Activated CD8-positive, alpha-beta T cell treated with anti-CD3 and anti-CD28 coated beads, Interleukin-2, amount 10 ng/mL, durations not matched to agents 7 days and 5 days (primary cell): ENCODE data around the gene WWOX. TPM values are rescaled to one million over a fixed set of nuclear protein-coding genes. Genes with fewer than 3 reads are reported as not detected.
"Not testable (repeated sequence)": the region's sequence is repeated elsewhere in the genome, so short reads cannot be mapped to it uniquely, and the experiment has no call there.

ENCODE experiments used
- ATAC-seq: fragments of 150-1000 bp; cut with Tn5 transposase; one replicate; pipeline ENCODE4 v1.10.0; 2021; ENCODE audit warnings: moderate library complexity
- CTCF ChIA-PET: fragments of 350-600 bp; sonication (Branson Sonifier 250); formaldehyde crosslinking; loops from one replicate; lab custom pipeline; 2021; ENCODE audit warnings: antibody characterized with exemption; lab: Charles Lee
- POLR2A ChIA-PET: fragments of 350-600 bp; sonication (Branson Sonifier 250); formaldehyde crosslinking; loops from one replicate; lab custom pipeline; 2021; ENCODE audit warnings: antibody characterized with exemption; lab: Charles Lee
- DNase-seq: peaks from one replicate; pipeline ENCODE4 v3.0.0-alpha.2; 2020
- H3K27ac Mint-ChIP-seq: one replicate; pipeline ENCODE4 v1.8.0; 2021; ENCODE audit warnings: mild to moderate bottlenecking, mixed read lengths
- H3K27me3 Mint-ChIP-seq: one replicate; pipeline ENCODE4 v1.8.0; 2021; ENCODE audit warnings: low read depth, mixed read lengths
- H3K36me3 Mint-ChIP-seq: one replicate; pipeline ENCODE4 v1.8.0; 2021; ENCODE audit warnings: low read depth, mixed read lengths
- H3K4me1 Mint-ChIP-seq: one replicate; pipeline ENCODE4 v1.8.0; 2021; ENCODE audit warnings: low read depth, mixed read lengths
- H3K4me3 Mint-ChIP-seq: one replicate; pipeline ENCODE4 v1.8.0; 2021; ENCODE audit warnings: mild to moderate bottlenecking, mixed read lengths
- H3K9me3 Mint-ChIP-seq: one replicate; pipeline ENCODE4 v1.8.0; 2022; ENCODE audit warnings: mixed read lengths; ENCODE audit not compliant: insufficient read depth
- total RNA-seq, 2 experiments: library from RNA; stranded (reverse); gene quantifications; one replicate each; pipeline ENCODE4 v1.2.3, GENCODE V29; 2021

WWOX gene
- total RNA-seq, 2 experiments from 2014 or later: 34.4 to 34.9 TPM

DNA sequence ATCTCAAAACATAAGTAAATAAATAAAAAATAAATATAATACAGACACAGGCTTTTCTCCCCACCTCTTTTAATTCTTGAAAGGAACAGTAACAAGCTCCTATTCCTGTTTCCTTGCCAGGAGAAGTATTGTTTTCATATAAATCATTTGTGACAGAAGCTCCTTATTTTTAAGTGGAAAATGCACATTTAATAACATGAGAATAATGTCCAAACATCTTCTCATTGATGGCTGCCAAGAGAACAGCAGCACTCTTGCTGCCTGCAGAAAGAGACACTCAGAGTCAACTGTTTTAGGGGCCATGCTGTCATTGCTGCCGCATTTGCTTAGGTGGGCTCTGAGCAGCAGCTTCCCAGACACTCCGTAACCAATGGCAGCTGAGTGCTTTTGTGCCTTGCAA lies 580.1 kb downstream of the WWOX start:
- POLR2A ChIA-PET: no interaction called here
- peaks cover 4% of the 10 kb centered on the region for H3K4me1 Mint-ChIP-seq
- no peaks in the 10 kb centered on the region for H3K27me3 Mint-ChIP-seq
- H3K27ac Mint-ChIP-seq: no peak overlapping the region
- H3K9me3 Mint-ChIP-seq: no peaks in the 10 kb centered on the region
- ATAC-seq: no peak
- DNase-seq: no peak
- no peaks in the 10 kb centered on the region for H3K36me3 Mint-ChIP-seq
- CTCF ChIA-PET: no interaction called here
- H3K4me3 Mint-ChIP-seq: no peak overlapping the region

GRCh38 chr16:78681743-78682142 lies 582.3 kb downstream of the WWOX start:
- DNase-seq: no peak
- no peaks in the 10 kb centered on the region for H3K9me3 Mint-ChIP-seq
- POLR2A ChIA-PET: no interaction called here
- H3K4me3 Mint-ChIP-seq: no peak overlapping the region
- CTCF ChIA-PET: no interaction called here
- H3K36me3 Mint-ChIP-seq: no peaks in the 10 kb centered on the region
- H3K27ac Mint-ChIP-seq: no peak overlapping the region
- peaks cover 4% of the 10 kb centered on the region for H3K4me1 Mint-ChIP-seq
- no peak for ATAC-seq
- H3K27me3 Mint-ChIP-seq: no peaks in the 10 kb centered on the region

DNA sequence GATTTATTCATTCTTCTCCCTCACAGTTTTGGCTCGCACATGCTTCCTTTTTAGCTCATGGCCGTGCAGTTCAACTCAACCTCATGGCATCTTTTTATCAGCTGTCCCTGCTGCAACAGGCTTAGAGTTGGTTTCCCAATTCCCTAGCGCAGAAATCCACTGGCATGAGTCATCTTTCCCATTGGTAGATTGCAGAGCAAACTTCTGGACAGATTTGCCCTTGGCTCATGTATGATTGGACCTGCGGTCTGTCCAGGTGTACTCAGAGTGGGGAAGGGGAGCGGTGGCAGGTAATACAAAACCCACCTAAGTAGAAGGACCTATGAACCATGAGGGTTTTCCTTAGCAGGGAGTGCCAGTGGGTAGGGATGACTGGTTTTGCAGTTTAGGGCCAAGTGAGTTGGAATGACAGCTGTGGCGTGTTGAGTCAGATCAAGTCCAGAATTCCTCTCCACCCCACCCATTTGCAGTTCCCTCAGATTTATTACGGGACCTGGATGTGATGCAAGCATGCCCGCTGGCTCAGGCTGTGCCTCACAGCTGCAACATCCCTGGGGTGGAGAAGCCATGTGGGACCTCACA lies 584.7 kb downstream of the WWOX start:
- no peaks in the 10 kb centered on the region for H3K9me3 Mint-ChIP-seq
- no peaks in the 10 kb centered on the region for H3K4me1 Mint-ChIP-seq

GRCh38 chr16:78684655-78685375 lies 585.4 kb downstream of the WWOX start:
- CTCF ChIA-PET: no interaction called here
- no peak overlapping the region for H3K27ac Mint-ChIP-seq
- no peak for DNase-seq

More for the DNA sequence above, 584.7 kb downstream of the WWOX start:
- Mint-ChIP-seq H3K36me3 (no peaks in the 10 kb centered on the region), H3K27ac (no peak overlapping the region), H3K27me3 (no peaks in the 10 kb centered on the region), H3K4me3 (no peak overlapping the region)
- ATAC-seq (no peak), DNase-seq (no peak)
- CTCF ChIA-PET: no interaction called here
- POLR2A ChIA-PET: no interaction called here

DNA sequence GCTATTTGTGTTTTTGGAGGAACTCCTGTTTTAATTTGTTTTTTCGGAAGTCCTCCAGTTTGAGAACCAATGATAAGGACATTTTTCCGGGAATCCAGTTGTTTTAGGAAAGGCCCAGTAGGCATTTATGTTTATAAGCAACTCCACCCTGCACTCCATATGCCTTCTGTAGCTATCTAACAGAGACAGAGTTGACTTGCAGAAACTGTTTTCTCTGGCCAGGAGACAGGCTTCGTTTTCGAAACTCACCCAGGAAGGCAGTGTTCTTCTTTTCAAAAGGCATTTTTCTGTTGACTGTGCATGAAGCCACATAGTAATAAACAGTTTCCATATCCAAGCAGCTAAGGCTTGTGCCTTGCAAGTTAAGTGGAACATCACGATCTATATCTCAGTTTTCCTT lies 587.1 kb downstream of the WWOX start:
- POLR2A ChIA-PET: interaction anchor here (0.7 kb wide), 1 partner anchor 11 kb away, joined by 3 read pairs; no protein-coding TSS in a partner anchor
- Mint-ChIP-seq H3K4me3 (no peak overlapping the region), H3K27me3 (no peaks in the 10 kb centered on the region), H3K27ac (no peak overlapping the region), H3K9me3 (no peaks in the 10 kb centered on the region), H3K36me3 (no peaks in the 10 kb centered on the region), H3K4me1 (no peaks in the 10 kb centered on the region)
- DNase-seq (no peak), ATAC-seq (no peak)
- CTCF ChIA-PET: no interaction called here

More at GRCh38 chr16:78684655-78685375, 585.4 kb downstream of the WWOX start:
- no peaks in the 10 kb centered on the region for H3K36me3 Mint-ChIP-seq
- H3K4me3 Mint-ChIP-seq: no peak overlapping the region
- POLR2A ChIA-PET: interaction anchor here (0.7 kb wide), 1 partner anchor 309 kb away, joined by 3 read pairs; no protein-coding TSS in a partner anchor
- no peaks in the 10 kb centered on the region for H3K9me3 Mint-ChIP-seq
- no peaks in the 10 kb centered on the region for H3K27me3 Mint-ChIP-seq
- no peak for ATAC-seq
- no peaks in the 10 kb centered on the region for H3K4me1 Mint-ChIP-seq

DNA sequence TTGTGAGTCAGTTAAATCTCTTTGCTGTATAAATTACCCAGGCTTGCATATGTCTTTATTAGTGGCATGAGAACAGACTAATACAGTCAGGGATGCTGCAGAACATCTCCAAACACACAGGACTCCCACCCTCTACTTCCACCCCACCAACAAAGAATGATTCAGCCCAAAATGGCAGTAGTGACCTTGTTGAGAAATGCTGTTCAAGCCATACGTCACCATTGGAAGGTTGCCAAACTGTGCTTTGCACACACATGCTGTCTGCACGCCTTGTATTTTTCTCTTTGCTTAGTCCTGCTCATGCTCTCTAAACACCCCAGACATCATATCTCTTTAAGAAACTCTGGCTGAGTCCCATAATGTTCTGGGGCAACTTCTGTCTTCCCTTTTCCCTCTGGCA lies 589.6 kb downstream of the WWOX start:
- ATAC-seq: no peak

GRCh38 chr16:78689536-78689935 lies 590.1 kb downstream of the WWOX start:
- ChIA-PET POLR2A (no interaction called here), CTCF (no interaction called here)
- ATAC-seq: no peak
- no peaks in the 10 kb centered on the region for H3K27me3 Mint-ChIP-seq
- no peaks in the 10 kb centered on the region for H3K9me3 Mint-ChIP-seq
- no peak overlapping the region for H3K27ac Mint-ChIP-seq
- H3K36me3 Mint-ChIP-seq: no peaks in the 10 kb centered on the region
- no peak overlapping the region for H3K4me3 Mint-ChIP-seq
- H3K4me1 Mint-ChIP-seq: no peaks in the 10 kb centered on the region
- DNase-seq: no peak

More for the DNA sequence above, 589.6 kb downstream of the WWOX start:
- H3K36me3 Mint-ChIP-seq: no peaks in the 10 kb centered on the region
- ChIA-PET CTCF (no interaction called here), POLR2A (no interaction called here)
- DNase-seq: no peak
- no peaks in the 10 kb centered on the region for H3K9me3 Mint-ChIP-seq
- H3K27me3 Mint-ChIP-seq: no peaks in the 10 kb centered on the region
- no peak overlapping the region for H3K27ac Mint-ChIP-seq
- H3K4me3 Mint-ChIP-seq: no peak overlapping the region
- H3K4me1 Mint-ChIP-seq: no peaks in the 10 kb centered on the region

- ChIA-PET CTCF (no interaction called here), POLR2A (no interaction called here)
- ATAC-seq: no peak
- Mint-ChIP-seq H3K4me1 (no peaks in the 10 kb centered on the region), H3K4me3 (no peak overlapping the region), H3K27ac (no peak overlapping the region), H3K36me3 (no peaks in the 10 kb centered on the region), H3K27me3 (no peaks in the 10 kb centered on the region), H3K9me3 (no peaks in the 10 kb centered on the region)
- DNase-seq: no peak
Observed at GRCh38 chr16:78690510-78690909, 591.1 kb downstream of the WWOX start.

DNA sequence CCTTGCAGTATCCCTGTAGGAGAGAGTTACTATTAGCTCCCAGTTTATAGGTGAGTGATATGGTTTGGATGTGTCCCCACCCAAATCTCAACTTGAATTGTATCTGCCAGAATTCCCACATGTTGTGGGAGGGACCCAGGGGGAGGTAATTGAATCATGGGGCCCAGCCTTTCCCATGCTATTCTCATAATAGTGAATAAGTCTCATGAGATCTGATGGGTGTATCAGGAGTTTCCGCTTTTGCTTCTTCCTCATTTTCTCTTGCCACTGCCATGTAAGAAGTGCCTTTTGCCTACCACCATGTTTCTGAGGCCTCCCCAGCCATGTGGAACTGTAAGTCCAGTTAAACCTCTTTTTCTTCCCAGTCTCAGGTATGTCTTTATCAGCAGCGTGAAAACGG lies 592.3 kb downstream of the WWOX start:
- H3K27ac Mint-ChIP-seq, H3K4me1 Mint-ChIP-seq, H3K4me3 Mint-ChIP-seq, POLR2A ChIA-PET, H3K36me3 Mint-ChIP-seq, H3K9me3 Mint-ChIP-seq, DNase-seq, H3K27me3 Mint-ChIP-seq, CTCF ChIA-PET, ATAC-seq: not testable (repeated sequence)

DNA sequence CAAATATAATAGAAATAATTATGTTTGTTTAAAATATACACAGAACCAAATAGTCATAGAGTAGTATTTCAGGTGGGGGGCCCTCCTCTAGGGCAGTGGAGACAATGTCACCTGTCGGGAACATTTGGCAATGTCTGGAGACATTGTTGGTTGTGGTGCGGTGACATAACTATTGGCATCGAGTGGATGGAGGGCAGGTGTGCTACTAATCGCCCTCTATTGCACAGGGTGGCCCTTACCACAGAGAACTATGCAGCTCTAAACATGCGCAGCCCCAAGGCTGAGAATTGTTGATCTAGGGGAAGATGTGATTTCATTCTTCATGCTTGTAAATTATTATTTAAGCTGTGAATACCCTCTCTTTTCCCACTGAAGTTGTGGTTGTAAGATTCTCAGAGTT lies 594.0 kb downstream of the WWOX start:
- Mint-ChIP-seq H3K36me3 (no peaks in the 10 kb centered on the region), H3K9me3 (no peaks in the 10 kb centered on the region), H3K4me3 (no peak overlapping the region), H3K4me1 (no peaks in the 10 kb centered on the region), H3K27me3 (no peaks in the 10 kb centered on the region), H3K27ac (no peak overlapping the region)
- POLR2A ChIA-PET: no interaction called here
- no peak for ATAC-seq
- CTCF ChIA-PET: interaction anchor here (0.7 kb wide), 1 partner anchor 800 kb away, joined by 4 read pairs; no protein-coding TSS in a partner anchor
- no peak for DNase-seq

DNA sequence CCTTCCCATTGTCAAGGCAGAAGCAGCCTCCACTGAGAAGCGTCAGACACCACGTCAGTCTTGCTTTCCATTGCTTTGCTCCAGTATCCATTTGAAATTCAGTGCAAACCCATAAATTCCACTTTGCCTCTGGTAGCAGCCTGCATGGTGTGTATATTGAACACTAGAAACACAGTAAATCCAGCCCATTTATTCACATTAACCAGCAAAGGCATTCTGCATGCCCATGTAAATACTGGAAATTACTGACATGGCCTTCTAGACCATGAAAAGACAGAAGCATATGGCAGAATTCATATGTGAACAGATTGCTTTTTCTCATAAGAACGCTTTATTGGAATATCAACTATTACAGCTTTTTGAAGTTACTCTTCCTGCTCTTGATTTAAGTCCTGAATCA lies 595.0 kb downstream of the WWOX start:
- no peaks in the 10 kb centered on the region for H3K9me3 Mint-ChIP-seq
- DNase-seq: no peak
- H3K27ac Mint-ChIP-seq: no peak overlapping the region
- H3K4me3 Mint-ChIP-seq: no peak overlapping the region
- H3K27me3 Mint-ChIP-seq: no peaks in the 10 kb centered on the region
- POLR2A ChIA-PET: no interaction called here
- CTCF ChIA-PET: no interaction called here
- H3K36me3 Mint-ChIP-seq: no peaks in the 10 kb centered on the region
- no peak for ATAC-seq
- H3K4me1 Mint-ChIP-seq: no peaks in the 10 kb centered on the region

DNA sequence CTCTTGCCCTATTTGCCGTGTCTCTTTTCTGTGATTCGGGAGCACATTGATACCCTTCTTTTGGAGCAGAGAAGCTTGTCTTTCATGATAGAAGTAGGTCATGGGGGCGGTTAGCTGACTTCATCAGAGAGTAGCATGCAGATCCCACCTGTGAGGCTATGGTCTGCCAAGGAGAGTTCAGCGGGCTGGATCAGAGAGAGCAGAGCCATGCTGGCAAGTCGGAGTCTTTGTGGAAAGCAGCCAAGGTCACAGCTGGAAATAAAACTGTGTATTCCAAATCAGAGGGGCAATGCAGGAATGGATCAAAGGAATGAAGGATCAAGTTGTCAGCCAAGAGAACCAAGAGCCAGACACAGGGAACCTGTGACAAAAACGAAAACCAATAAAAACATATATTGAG lies 595.9 kb downstream of the WWOX start:
- CTCF ChIA-PET: no interaction called here
- no peak for ATAC-seq
- POLR2A ChIA-PET: no interaction called here

More for the DNA sequence above, 595.9 kb downstream of the WWOX start:
- H3K27ac Mint-ChIP-seq: no peak overlapping the region
- H3K36me3 Mint-ChIP-seq: no peaks in the 10 kb centered on the region
- H3K9me3 Mint-ChIP-seq: no peaks in the 10 kb centered on the region
- DNase-seq: no peak
- H3K27me3 Mint-ChIP-seq: no peaks in the 10 kb centered on the region
- no peaks in the 10 kb centered on the region for H3K4me1 Mint-ChIP-seq
- H3K4me3 Mint-ChIP-seq: no peak overlapping the region
